HG03045 (cell line): Measurements from ENCODE around the gene ZBTB21.
"Not testable (repeated sequence)": the region's sequence is repeated elsewhere in the genome, so short reads cannot be mapped to it uniquely, and the experiment has no call there.

Experiments used
- ATAC-seq: cut with Tn5 transposase; IDR thresholded peaks from one replicate; pipeline ENCODE4 v1.9.1; 2021; ENCODE audit warnings: mild to moderate bottlenecking, moderate library complexity; ENCODE audit not compliant: unreplicated experiment

ZBTB21 gene

DNA sequence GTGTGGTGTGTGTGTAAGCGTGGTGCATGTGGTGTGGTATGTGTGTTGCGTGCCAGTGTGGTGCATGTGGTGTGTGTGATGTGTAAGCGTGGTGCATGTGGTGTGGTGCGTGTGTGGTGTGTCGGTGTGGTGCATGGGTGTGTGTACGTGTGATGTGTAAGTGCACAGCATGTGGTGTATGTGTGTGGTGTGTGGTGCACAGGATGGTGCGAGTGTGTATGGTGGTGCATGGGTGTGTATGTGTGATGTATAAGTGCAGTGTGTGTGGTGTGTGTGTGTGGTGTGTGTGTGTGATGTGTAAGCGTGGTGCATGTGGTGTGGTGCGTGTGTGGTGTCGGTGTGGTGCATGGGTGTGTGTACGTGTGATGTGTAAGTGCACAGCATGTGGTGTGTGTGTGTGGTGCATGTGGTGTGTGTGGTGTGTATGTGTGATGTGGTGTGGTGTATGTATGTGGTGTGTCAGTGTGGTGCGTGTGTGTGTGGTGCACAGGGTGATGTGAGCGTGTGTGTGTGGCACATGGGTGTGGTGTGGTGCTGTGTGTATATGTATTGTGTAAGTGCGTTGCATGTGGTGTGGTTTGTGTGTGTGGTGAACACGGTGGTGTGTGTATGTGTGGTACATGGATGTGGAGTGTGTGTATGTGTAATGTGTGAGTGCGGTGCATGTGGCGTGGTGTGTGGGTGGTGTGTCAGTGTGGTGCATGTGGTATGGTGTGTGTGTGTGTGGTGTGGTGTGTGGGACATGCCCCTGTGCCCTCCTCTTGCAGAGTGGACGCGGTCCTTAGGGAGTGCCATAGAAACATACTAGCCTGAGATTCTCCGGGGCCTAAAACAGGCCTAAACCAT lies 55.3 kb downstream of the ZBTB21 start:
- ATAC-seq = no peak

DNA sequence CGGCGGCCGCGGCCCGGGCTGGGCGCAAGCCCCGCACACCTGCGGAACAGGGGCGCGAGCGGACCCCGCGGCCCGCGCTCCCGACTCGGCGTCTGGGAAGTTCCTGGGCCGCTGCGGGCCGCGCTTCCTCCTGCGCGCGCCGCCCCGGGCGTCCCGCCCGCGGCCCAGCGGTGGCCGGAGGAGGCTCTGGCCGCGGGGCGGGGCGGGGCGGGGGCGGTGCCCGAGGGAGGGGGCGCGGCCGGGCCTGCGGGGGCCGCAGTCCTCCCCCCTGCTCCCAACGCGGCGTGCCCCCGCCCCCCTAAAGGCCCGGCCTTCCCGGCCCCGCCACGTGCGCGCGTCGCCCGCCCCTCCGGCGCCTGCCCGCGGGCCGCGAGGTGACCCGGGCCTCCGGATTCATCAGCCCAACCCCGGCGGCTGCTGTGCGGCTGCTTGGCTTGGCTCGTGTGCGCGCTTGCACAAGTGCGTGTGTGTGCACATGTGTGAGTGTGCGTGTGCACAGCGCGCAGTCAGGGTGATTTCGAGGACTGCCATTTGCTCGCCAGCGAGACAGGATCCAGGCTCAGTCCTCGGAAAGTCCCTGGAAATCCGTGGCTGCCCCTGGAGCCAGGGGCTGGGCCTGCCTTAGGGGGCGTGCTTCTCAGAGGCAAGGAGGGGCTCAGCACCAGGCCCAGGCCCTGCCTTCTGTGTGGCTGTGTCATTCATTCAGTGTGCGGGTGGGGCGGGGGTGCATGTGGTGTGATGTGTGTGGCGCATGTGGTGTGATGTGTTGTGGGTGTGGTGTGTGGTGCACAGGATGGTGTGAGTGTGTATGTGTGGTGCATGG lies 56.1 kb downstream of the ZBTB21 start, which contains the start of gene C2CD2:
TSS of gene C2CD2 (minus strand) at position 188 of the 823 bp plus-strand sequence. CDS start 370 bp downstream, outside the sequence.
- ATAC-seq = no peak

DNA sequence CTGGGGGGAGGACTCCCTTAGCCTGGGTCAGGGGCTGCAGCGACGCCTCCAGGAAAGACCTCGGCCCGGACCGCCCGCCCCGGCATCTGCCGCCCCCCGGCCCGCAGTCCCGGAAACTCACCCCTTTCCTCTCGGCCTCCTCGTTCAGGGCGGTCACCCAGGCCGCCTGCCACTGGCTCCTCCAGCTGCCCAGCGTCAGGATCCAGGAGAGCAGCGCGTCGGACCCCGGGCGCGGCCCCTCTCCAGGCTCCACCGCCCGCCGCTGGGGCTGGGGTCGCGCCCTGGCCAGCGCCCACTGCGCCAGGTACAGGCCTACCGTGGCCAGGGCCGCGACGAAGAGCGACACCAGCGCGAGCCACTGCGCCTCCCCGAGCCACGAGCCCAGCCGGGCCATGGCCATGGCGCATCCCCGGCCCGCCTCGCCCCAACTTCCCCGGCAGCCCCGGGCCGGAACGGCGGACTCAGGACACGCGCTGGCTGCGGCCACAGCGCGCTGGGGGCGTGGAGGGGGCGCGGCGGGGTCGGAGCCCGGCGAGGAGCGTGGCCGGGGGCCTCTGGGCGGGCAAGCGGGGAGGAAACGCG lies 56.8 kb downstream of the ZBTB21 start:
- ATAC-seq = no peak

DNA sequence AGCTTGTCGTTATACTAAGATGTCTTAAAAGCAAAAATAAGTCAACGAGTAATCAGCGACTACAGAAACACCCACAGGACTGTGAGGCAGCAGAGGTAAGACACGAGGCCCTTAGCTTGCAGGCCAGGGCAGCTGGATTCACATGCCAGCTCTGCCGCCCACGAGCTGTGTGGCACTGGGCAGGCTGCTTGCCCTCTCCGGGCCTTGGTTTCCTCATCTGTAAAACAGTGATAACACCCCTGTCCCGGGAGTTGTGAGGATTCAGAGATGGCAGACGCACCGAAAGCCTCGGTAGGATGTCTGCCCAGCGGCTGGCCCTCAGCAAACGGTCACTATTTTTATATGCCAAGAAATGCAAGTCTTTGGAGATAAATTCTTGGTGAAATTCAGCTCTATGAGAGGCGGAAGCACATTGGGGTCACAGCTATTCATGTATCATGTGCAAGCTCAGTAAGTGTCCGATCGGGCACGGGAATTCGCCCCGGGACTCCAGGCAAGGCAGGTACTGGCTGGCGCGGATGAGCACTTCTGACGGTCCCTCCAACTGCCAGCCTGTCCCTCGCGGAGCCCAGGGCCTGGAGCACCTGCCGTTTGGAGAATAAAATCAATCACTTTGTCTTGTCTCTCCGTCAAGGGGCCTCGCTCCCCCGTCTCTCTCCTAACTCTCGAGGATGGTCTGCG lies 57.5 kb downstream of the ZBTB21 start:
- ATAC-seq = no peak

DNA sequence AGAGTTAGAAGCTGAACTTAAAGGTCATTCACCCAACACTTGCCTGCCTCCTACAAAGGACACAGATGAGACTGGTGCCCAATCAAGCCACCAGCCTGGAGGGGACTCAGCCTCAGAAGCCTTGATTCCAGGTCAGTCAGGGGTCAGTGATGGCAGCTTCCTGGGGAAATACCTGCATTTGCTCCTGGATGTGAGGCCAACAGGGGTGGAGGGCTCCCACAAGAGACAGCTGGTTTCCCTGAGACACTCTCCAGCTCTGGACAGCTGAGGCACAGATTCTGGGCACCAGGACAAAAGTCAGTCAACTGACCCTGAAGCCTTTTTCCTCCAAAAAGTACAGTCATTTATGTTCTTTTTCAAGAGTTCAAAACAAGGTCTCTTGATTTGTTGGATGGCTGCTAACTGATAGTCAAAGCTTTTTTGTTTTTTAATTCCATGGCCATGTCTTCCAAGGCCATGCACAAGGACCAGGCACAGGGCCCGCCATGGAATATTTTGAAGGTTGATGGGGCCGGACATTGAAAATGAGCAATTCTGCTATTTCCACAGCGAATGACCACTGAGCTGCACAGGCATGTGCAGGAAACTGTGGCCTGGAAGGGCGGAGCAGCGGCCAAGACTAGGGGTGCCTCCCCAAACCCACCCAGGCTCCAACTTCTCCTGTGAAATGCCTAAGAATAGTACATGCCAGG lies 58.1 kb downstream of the ZBTB21 start:
- ATAC-seq = no peak

DNA sequence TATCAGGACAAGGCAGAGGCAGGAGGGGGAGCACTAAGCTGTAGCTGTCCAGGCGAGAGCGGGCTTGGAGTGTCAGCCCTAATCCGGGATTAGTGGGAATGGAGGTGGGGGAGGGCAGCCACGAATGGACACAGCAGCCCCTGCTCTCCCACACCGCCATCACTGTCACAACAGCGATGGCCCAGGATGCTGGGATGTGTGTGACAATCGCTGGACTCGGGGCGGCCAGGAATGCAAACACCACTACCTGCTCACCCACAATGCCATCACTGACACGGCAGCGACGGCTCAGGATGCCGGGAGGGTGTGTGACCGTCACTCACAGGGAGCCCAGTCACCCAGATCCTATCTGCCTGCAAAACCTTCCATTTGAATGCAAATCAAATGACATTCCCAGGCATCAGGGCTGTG lies 59.2 kb downstream of the ZBTB21 start:
- ATAC-seq = no peak

DNA sequence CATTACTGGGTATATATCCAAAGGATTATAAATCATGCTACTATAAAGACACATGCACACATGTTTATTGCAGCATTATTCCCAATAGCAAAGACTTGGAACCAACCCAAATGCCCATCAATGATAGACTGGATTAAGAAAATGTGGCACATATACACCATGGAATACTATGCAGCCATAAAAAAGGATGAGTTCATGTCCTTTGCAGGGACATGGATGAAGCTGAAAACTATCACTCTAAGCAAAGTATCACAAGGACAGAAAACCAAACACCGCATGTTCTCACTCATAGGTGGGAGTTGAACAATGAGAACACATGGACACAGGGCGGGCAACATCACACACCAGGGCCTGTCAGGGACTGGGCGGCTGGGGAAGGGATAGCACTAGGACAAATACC lies 60.5 kb downstream of the ZBTB21 start:
- ATAC-seq = not testable (repeated sequence)

DNA sequence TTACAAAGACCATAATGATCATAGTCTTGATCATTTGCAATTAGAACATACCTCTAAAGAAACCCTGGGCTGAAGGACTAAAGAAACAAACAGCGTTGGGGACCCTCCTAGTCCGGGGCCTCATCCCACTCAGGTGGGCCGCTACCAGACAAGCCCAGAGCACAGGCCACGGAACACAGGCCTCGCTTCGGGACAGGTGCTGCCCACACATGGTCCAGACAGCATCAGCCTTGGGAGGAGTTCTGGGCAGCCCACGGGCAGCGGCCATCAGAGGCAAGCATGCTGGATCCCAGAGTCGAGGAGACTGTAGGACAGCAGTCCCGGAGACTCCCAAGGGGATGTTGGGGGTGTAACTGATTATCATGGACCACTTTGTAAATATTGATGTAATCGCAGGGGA lies 61.3 kb downstream of the ZBTB21 start:
- ATAC-seq = no peak

DNA sequence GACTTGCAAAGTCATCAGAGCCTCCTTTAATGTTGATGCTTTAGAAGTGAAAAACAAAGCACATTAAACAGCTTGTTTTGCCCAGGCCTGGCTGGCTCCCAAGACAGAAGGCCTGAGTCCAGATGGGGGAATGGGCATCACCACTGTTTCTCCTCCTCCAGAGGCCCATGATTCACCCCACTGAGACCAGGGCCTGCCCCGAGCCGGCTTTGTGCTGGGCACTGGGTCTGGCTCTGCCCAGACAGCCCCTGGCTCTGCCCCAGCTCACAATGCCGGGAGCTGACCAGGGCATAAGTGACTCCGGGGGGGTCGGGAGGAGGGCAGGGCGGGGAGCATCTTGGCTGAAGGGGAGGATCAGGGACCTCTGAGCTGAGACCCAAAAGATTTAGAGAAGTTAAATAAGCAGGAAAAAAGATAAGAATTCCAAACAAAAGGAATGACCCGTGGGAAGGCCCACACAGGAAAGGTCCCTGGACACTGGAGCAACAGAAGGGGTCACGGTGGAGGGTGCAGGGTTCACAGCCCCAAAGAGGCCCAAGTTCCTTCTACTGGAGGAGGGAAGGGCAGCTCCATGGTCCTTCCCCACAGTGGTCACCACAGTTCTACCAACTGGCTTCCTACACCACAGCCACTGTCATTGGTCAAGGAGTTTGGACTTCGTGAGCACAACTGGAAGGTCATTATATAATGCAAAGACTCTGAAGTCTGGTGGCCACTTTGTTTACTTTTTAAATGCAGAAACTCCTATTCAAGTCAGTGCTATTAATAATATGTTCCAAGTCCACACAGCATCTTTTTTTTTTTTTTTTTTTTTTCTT lies 61.9 kb downstream of the ZBTB21 start:
- no peak for ATAC-seq

DNA sequence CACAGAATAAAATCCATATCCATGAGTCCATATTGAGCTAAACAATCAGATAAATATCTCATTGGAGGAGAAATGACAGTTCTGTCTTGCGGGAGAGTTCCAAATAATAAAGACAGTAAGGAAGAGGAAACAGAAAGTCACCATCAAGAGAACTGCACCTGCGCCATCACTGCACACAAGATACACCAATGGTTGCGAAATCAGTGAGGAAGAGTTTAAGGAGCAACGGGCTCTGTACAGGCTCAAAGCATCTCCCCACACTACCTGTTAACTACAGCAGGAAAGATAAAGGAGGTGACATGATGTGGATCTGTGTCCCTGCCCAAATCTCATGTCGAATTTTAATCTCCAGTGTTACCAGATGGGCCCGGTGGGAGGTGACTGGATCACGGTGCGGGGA lies 64.2 kb downstream of the ZBTB21 start:
- no peak for ATAC-seq

DNA sequence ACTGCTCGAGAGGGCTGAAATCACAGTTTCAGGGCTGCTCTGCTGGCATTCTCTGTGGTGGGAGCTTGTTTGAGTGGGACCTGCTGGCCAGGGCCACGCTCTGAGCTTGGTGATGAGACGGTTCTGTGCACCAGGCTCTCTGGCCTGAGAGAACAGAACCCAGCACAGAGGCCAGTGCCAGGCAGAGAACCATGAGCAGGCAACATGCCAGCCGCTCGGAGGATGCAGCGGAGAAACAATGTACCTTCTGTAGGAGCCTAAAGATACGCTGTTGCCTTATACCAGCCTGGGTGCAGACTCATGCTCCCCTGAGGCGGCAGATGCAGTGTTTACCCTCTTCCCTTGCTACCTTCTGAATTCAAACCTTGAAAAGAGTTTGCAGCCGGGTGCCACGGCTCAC lies 66.3 kb downstream of the ZBTB21 start:
- no peak for ATAC-seq

DNA sequence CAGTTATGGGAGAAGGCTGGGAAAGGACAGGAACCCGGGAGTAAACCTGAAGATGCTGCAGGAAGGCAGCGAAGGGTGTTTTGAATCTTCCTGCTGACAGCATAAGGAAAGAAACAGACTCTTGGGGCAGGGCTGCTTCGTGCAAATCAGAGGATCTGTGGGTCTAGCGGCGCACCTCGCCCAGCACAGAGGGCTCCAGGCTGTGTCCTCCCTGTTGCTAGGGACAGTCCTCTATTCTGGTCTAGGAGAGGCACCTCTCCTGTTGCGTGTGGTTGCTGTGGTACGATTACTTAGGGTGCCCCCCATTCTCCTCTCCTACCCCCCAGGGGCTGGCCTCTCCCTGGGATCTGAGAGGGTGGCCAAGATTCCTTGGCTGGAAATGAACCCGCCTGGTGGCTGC lies 67.7 kb downstream of the ZBTB21 start:
- ATAC-seq = no peak

DNA sequence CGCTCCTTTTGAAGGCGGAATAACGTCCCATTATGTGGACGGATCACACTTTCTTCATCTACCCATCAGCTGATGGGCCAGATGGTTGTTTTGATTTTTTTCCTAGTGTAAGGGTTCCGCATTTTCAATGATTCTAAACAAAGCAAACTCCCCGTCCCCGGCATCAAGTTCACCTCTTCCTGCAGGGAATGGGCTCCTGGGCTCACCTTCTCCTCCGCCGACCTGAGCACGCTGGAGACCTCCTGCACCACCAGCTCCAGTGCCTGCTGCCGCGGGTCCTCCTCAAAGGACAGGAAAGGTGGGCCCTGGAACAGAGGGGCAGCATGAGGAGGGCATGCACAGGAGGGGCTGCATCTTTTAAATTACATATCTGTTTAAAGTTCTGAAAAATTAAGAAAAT lies 68.2 kb downstream of the ZBTB21 start:
- no peak for ATAC-seq

DNA sequence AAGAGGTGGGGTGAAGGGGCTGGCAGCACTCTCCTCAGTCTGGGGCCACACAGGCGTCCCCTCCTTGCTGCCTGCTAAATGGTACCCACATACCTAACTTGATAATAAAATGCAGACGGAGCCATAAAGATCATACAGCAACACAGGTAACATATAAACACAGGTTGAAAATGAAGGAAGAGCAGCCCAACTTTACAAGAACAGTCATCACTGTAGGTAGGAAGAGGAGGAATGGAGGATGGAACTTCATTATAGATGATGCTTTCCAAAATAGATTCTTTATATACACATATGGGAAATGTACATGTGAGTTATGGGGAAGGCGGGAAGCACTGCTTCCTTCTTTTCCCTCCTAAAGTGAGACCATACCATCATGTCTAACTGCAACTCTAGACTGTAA lies 69.7 kb downstream of the ZBTB21 start:
- no peak for ATAC-seq

DNA sequence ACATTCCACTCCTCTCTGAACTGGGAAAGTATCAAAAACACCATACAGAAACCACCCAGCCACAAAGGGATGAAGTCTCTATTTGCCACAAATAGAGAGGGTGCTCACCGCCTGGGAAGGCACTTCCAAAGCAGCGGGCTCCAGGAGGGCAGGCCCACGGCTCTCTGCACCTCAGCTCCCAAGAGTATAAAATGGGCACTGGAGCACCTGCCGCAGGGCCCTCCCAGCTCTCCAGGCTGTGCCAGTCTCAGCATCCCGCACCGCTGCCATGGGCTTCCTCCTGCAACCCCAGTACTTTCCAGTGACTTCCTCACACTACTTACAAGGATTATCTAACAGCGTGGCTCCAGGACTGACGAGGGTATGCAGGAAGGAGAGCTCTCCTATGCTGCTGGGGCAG lies 70.8 kb downstream of the ZBTB21 start:
- no peak for ATAC-seq
